GM20000 (cell line): Measurements from ENCODE around the gene MRGPRG.

ENCODE experiments used
- DNase-seq: peaks from one replicate; pipeline ENCODE4 v3.0.0; 2012; ENCODE audit warnings: low spot score
- TF ChIP-seq, protein P1 (sequence below): IDR thresholded peaks from 2 replicates; pipeline ENCODE4 v1.5.1; 2012; ENCODE audit warnings: mild to moderate bottlenecking, control low read depth; ENCODE audit errors: extremely low read depth, missing control alignments

MRGPRG gene

DNA sequence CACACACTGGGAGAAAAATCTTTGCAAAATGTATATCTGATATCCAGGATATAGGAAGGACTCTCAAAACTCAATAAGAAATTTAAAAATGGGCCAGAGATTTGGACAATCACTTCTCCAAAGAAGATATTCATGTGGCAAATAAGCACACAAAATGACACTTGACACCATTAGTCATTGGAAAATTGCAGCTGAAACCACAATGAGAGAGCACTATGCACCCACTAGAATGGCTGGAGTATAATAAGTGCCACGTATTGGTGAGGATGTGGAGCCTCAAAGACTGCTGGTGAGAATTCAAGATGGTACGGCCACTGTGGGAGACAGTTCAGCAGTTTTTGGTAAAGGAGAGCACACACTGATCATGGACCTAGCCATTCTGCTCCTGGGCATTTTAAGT lies 40.7 kb downstream of the MRGPRG start:
- TF ChIP-seq, protein P1, sequence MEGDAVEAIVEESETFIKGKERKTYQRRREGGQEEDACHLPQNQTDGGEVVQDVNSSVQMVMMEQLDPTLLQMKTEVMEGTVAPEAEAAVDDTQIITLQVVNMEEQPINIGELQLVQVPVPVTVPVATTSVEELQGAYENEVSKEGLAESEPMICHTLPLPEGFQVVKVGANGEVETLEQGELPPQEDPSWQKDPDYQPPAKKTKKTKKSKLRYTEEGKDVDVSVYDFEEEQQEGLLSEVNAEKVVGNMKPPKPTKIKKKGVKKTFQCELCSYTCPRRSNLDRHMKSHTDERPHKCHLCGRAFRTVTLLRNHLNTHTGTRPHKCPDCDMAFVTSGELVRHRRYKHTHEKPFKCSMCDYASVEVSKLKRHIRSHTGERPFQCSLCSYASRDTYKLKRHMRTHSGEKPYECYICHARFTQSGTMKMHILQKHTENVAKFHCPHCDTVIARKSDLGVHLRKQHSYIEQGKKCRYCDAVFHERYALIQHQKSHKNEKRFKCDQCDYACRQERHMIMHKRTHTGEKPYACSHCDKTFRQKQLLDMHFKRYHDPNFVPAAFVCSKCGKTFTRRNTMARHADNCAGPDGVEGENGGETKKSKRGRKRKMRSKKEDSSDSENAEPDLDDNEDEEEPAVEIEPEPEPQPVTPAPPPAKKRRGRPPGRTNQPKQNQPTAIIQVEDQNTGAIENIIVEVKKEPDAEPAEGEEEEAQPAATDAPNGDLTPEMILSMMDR = no peak
- no peak for DNase-seq

DNA sequence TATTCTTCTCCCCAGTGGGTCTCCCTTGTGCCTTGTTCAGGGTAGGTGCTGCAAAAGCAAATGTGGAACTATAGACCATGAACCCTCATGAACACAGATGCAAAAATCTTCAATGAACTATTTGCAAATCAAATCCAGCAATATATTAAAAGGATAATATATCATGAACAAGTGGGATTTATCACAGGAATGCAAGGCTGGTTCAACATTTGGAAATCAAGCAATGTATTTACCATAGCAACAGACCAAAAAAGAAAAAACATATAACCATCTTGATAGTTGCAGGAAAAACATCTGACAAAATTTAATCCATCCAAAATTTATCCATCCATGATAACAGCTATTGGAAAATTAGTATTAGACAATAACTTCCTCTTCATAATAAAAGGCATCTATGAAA lies 42.1 kb downstream of the MRGPRG start:
- TF ChIP-seq, protein P1 = no peak
- no peak for DNase-seq

DNA sequence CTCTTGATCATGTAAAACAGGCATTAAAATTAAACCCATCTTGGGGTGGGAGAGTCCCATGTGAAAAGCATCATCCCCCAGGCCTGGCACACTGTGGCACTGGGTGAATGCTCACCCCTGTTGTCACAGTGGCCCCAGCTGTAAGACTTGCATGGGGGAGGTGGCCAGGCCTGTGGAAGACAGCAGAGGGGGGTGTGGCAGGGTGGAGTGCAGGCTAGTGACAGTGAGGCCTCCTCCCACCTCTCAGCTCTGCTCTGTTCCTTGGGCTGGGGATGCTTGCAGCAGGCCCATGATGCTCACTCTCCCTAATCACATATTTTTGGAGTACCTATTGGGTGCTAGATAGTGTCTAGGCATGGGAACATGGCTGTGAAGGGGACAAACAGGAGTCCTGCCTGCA lies 43.4 kb downstream of the MRGPRG start:
- TF ChIP-seq, protein P1 = no peak
- no peak for DNase-seq

DNA sequence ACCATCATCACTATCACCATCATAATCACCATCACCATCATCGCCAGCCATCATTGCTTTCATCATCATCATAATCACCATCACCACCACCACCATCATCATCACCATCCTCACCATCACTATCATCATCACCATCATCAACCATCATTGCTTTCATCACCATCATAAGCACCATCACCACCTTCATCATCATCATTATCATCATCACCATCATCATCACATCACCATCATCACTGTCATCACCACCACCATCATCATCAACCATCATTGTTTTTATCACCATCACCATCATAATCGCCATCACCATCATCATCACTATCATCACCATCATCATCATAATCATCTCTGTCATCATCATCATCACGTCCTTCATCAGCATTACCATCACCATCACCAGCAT lies 44.2 kb downstream of the MRGPRG start:
- no peak for DNase-seq
- TF ChIP-seq, protein P1 = no peak

DNA sequence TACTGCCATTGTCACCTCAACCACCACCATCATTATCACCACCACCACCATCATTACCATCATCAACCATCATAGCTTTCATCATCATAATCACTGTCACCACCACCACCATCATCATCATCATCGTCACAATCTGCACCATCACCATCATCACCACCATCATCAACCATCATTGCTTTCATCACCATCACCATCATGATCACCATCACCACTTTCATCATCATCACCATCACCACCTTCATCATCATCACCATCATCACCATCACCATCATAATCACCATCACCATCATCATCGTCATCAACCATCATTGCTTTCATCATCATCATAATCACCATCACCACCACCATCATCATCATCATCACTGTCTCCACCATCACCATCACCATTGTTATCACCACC lies 44.8 kb downstream of the MRGPRG start:
- DNase-seq = no peak
- TF ChIP-seq, protein P1 = no peak

DNA sequence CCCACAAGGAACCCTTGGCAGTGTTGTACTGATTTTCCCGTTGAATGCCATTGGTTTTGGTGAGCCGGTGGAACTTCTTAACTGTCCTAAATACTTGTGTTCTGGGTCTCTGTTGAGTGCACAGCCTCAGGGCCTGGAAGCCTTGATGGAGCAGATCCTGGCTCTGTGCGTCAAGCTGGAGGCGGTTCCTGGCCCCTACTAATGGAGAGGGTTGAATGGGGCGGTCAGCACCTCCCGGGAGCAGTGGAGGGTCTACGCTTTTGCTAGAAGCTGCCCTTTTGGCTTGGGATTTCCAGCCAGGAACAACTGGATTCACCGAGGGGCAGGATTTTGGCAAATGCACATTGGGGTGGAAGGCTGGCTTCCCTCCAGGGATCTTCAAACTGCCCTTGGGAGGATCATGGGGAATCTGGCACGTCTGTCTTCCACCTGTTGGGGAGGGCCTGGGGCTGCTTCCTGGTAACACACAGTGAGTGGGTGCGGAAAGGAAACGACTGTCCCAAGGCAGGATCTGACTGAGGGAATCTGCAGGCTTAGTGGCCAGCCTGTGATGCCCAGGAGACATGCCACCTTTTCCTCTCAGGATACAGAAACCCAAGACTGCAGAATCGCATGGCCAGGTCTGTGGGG lies 46.6 kb downstream of the MRGPRG start:
- DNase-seq = no peak
- TF ChIP-seq, protein P1 = no peak

DNA sequence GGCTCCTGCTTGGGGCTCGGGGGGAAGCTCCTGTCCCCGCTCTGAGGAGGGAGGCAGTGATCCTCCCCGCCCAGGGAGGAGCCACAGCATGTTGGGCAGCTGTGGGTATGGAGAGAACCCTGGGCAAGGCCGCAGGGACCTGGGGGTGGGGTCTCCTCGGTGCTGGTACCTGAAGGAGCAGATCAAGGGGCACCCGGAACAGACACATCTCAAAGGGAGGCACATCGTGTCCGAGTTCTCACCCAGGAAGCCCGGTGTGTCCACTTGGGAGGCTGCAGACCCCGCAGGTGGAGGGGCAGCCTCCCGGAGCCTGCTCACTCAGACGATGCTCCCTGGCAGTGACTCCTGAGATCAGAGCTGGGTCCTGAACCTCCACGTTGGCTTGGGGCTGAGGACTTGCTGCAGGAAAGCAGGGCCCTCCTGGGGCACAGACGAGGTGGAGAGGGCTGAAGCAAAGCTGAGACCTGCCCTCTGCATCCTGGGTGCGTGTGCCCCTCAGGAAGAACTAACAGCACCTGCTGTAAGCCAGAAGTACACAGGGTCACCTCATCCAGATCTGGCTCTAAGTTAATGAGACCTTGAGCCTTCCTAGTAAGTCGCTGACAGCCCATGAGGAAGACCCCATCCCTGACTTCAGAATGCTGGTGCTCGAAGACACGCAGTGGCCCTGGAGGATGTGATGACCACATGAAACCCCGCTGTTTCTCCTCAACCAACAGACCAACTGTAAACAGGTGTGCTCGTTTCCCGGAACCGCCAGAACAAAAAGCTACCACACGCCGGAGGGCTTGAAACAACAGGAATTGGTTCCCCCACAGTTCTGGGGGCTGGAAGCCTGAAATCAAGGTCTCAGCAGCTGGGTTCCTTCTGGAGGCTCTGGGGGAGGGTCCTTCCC lies 47.6 kb downstream of the MRGPRG start:
- TF ChIP-seq, protein P1 = no peak
- no peak for DNase-seq
